Measurements from ENCODE around the gene SETD2. TPM values are rescaled to one million over a fixed set of nuclear protein-coding genes. Genes with fewer than 3 reads are reported as not detected.

The SETD2 gene
- total RNA-seq, 1 experiment from 2014 or later = 28.8 TPM

DNA sequence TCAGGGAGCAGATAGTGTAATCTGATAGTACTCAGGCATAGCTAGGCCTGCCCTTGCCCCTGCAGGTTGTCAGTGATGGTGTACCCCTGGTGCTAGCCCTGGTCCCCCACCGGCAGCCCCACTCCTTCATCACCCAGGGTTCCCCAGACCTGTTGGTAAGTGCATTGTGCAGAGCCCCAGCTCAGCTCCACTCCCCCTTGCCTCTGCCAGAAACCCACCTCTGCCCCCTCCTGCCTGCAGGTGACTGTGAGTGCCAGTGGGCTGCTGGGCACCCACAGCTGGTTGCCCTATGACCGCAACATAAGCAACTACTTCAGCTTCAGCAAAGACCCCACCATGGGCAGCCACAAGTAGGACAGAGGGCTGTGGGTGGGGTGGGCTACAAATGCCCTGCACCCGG is 156.9 kb downstream of the SETD2 start:
- H3K27me3 ChIP-seq (replicated peaks; ENCODE audit: insufficient read depth, low read depth, low read length, poor library complexity) = no peaks in the 10 kb centered on the region
- H3K27ac ChIP-seq (ENCODE audit: low read depth, low read length, poor library complexity, severe bottlenecking) = no peak overlapping the region
- no peak overlapping the region for H3K4me3 ChIP-seq (ENCODE audit: low read depth, low read length, poor library complexity, severe bottlenecking)
- H3K36me3 ChIP-seq (ENCODE audit: insufficient read depth, low read length, poor library complexity, severe bottlenecking) = no peaks in the 10 kb centered on the region
- H3K4me1 ChIP-seq (ENCODE audit: insufficient read depth, low read length, poor library complexity, severe bottlenecking) = no peaks in the 10 kb centered on the region
- intact Hi-C loops (cut with micrococcal nuclease; ENCODE audit: unreplicated experiment) = no loop called here
- DNase-seq (ENCODE audit: low spot score) = no peak
- TF ChIP-seq, protein P1, sequence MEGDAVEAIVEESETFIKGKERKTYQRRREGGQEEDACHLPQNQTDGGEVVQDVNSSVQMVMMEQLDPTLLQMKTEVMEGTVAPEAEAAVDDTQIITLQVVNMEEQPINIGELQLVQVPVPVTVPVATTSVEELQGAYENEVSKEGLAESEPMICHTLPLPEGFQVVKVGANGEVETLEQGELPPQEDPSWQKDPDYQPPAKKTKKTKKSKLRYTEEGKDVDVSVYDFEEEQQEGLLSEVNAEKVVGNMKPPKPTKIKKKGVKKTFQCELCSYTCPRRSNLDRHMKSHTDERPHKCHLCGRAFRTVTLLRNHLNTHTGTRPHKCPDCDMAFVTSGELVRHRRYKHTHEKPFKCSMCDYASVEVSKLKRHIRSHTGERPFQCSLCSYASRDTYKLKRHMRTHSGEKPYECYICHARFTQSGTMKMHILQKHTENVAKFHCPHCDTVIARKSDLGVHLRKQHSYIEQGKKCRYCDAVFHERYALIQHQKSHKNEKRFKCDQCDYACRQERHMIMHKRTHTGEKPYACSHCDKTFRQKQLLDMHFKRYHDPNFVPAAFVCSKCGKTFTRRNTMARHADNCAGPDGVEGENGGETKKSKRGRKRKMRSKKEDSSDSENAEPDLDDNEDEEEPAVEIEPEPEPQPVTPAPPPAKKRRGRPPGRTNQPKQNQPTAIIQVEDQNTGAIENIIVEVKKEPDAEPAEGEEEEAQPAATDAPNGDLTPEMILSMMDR (conservative IDR thresholded peaks at IDR 0.05; ENCODE audit: low read depth, low read length) = no peak
- TF ChIP-seq EZH2 (IDR thresholded peaks at IDR 0.05; ENCODE audit: borderline replicate concordance, low read depth, low read length, poor library complexity, severe bottlenecking) = no peak
- no peaks in the 10 kb centered on the region for H3K9me3 ChIP-seq (ENCODE audit: low read depth, low read length, poor library complexity, severe bottlenecking)
- BruUV-seq (replicated peaks) = no TSS peak
- POLR2A ChIA-PET (ENCODE audit: low non-redundant PET) = no interaction called here
- CTCF ChIA-PET = no interaction called here

DNA sequence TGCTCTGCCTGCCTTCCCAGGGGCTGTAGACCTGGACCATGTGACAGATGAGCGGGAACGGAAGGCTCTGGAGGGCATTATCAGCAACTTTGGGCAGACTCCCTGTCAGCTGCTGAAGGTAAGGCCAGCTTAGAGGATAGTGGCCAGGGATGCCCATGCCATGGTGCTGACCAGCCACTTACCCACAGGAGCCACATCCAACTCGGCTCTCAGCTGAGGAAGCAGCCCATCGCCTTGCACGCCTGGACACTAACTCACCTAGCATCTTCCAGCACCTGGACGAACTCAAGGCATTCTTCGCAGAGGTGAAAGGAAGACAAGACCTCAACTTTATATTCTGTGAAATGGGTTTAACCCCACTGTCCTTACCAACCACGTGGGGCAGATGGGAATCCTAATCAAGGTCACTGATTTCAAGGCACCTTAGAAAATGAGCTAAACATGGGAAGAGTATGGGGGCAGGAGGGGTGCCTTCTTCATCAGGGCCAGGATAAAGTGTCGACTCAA is 157.7 kb downstream of the SETD2 start:
- no peaks in the 10 kb centered on the region for H3K9me3 ChIP-seq (ENCODE audit: low read depth, low read length, poor library complexity, severe bottlenecking)
- intact Hi-C loops (cut with micrococcal nuclease; ENCODE audit: unreplicated experiment) = no loop called here
- POLR2A ChIA-PET (ENCODE audit: low non-redundant PET) = no interaction called here
- H3K27ac ChIP-seq (ENCODE audit: low read depth, low read length, poor library complexity, severe bottlenecking) = no peak overlapping the region
- no peak overlapping the region for H3K4me3 ChIP-seq (ENCODE audit: low read depth, low read length, poor library complexity, severe bottlenecking)
- BruUV-seq (replicated peaks) = no TSS peak
- H3K27me3 ChIP-seq (replicated peaks; ENCODE audit: insufficient read depth, low read depth, low read length, poor library complexity) = no peaks in the 10 kb centered on the region
- TF ChIP-seq, protein P1 (conservative IDR thresholded peaks at IDR 0.05; ENCODE audit: low read depth, low read length) = no peak
- no peak for TF ChIP-seq EZH2 (IDR thresholded peaks at IDR 0.05; ENCODE audit: borderline replicate concordance, low read depth, low read length, poor library complexity, severe bottlenecking)
- CTCF ChIA-PET = no interaction called here
- no peak for DNase-seq (ENCODE audit: low spot score)
- H3K36me3 ChIP-seq (ENCODE audit: insufficient read depth, low read length, poor library complexity, severe bottlenecking) = no peaks in the 10 kb centered on the region
- H3K4me1 ChIP-seq (ENCODE audit: insufficient read depth, low read length, poor library complexity, severe bottlenecking) = no peaks in the 10 kb centered on the region

DNA sequence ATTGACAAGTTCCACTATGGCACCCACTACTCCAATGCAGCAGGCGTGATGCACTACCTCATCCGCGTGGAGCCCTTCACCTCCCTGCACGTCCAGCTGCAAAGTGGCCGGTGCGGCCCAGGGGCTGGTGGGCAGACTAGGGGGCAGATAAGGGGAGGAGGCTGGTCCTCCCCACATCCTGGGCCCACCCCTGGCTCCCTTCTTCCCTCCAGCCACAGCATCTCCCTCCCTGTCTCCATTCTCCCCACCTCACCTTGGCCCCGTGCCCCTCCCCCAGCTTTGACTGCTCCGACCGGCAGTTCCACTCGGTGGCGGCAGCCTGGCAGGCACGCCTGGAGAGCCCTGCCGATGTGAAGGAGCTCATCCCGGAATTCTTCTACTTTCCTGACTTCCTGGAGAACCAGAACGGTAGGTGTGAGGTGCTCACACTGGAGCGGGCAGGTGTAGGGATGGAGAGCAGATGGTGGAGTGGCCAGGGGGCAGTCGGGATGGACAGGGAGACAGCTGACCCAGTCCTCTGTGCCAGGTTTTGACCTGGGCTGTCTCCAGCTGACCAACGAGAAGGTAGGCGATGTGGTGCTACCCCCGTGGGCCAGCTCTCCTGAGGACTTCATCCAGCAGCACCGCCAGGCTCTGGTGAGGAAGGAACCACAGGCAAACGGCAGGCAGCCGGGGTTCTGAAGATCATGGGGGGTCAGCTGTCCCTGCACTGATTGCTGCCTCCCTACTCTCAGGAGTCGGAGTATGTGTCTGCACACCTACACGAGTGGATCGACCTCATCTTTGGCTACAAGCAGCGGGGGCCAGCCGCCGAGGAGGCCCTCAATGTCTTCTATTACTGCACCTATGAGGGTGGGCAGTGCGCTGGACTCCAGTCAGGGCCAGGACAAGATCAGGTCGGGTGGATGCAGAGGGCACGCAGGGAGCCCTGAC is 158.4 kb downstream of the SETD2 start:
- H3K4me3 ChIP-seq (ENCODE audit: low read depth, low read length, poor library complexity, severe bottlenecking) = no peak overlapping the region
- POLR2A ChIA-PET (ENCODE audit: low non-redundant PET) = no interaction called here
- intact Hi-C loops (cut with micrococcal nuclease; ENCODE audit: unreplicated experiment) = no loop called here
- H3K9me3 ChIP-seq (ENCODE audit: low read depth, low read length, poor library complexity, severe bottlenecking) = no peaks in the 10 kb centered on the region
- no peaks in the 10 kb centered on the region for H3K36me3 ChIP-seq (ENCODE audit: insufficient read depth, low read length, poor library complexity, severe bottlenecking)
- BruUV-seq (replicated peaks) = no TSS peak
- no peaks in the 10 kb centered on the region for H3K4me1 ChIP-seq (ENCODE audit: insufficient read depth, low read length, poor library complexity, severe bottlenecking)
- DNase-seq (ENCODE audit: low spot score) = no peak
- CTCF ChIA-PET = no interaction called here
- H3K27me3 ChIP-seq (replicated peaks; ENCODE audit: insufficient read depth, low read depth, low read length, poor library complexity) = no peaks in the 10 kb centered on the region
- no peak for TF ChIP-seq EZH2 (IDR thresholded peaks at IDR 0.05; ENCODE audit: borderline replicate concordance, low read depth, low read length, poor library complexity, severe bottlenecking)
- TF ChIP-seq, protein P1 (conservative IDR thresholded peaks at IDR 0.05; ENCODE audit: low read depth, low read length) = no peak
- no peak overlapping the region for H3K27ac ChIP-seq (ENCODE audit: low read depth, low read length, poor library complexity, severe bottlenecking)

All from A673 (cell line).